Measurements from ENCODE around the gene MRPL58.

DNA sequence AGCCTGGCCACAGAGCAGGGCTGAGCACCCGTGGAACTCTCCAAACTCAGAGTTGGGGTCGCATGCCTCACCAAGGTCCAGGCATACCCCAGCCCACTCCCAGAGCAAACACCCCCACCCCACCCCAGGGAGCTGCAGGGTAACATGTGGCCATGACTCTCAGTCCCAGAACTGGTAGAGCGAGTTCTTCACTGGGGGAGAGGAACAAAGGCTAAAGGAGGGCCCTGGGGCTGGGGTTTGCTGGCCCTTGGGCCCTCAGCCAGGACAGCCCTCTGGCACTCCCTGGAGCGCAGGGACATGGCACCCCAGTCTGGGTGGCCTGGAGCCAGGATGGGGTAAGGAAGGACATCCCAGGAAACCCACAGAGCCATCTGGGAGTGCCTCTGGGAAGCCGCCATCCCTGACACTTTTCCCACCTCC, 44.1 kb upstream of the MRPL58 start:
- TF ChIP-seq, protein P1, sequence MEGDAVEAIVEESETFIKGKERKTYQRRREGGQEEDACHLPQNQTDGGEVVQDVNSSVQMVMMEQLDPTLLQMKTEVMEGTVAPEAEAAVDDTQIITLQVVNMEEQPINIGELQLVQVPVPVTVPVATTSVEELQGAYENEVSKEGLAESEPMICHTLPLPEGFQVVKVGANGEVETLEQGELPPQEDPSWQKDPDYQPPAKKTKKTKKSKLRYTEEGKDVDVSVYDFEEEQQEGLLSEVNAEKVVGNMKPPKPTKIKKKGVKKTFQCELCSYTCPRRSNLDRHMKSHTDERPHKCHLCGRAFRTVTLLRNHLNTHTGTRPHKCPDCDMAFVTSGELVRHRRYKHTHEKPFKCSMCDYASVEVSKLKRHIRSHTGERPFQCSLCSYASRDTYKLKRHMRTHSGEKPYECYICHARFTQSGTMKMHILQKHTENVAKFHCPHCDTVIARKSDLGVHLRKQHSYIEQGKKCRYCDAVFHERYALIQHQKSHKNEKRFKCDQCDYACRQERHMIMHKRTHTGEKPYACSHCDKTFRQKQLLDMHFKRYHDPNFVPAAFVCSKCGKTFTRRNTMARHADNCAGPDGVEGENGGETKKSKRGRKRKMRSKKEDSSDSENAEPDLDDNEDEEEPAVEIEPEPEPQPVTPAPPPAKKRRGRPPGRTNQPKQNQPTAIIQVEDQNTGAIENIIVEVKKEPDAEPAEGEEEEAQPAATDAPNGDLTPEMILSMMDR (IDR thresholded peaks at IDR 0.05 in 8 of 11, conservative IDR thresholded peaks at IDR 0.05 in 3 of 11): no peak
- TF ChIP-seq POLR2AphosphoS5 (IDR thresholded peaks at IDR 0.05): no peak
- TF ChIP-seq POLR2A (IDR thresholded peaks at IDR 0.05): no peak
